B cell (primary cell): ENCODE results near the gene CORO2A. TPM values are rescaled to one million over a fixed set of nuclear protein-coding genes. Genes with fewer than 3 reads are reported as not detected.

ENCODE experiments used
- ATAC-seq: fragments of 200-7000 bp; cut with Tn5 transposase; one replicate; pipeline ENCODE4 v1.10.0; 2021; ENCODE audit warnings: low read depth, mild to moderate bottlenecking, moderate number of reproducible peaks, moderate library complexity
- CTCF ChIA-PET: fragments of 350-600 bp; sonication (Branson Sonifier 250); formaldehyde crosslinking; loops from one replicate; lab custom pipeline; 2021; ENCODE audit warnings: antibody characterized with exemption, inconsistent platforms; lab: Charles Lee
- POLR2A ChIA-PET: fragments of 350-600 bp; sonication (Branson Sonifier 250); formaldehyde crosslinking; loops from one replicate; lab custom pipeline; 2021; ENCODE audit warnings: antibody characterized with exemption; lab: Charles Lee
- DNase-seq: peaks from one replicate; pipeline ENCODE4 v3.0.0; 2013
- H2AFZ ChIP-seq: 2 replicates; pipeline ENCODE4 v1.6.1; 2012; ENCODE audit warnings: mild to moderate bottlenecking, low read depth, low read length; ENCODE audit not compliant: insufficient read depth, poor library complexity, severe bottlenecking
- H3K27ac ChIP-seq, 2 donors: 1 replicate in 1 of 2; 2 replicates in 1 of 2; pipeline ENCODE4 v1.5.1; 2012 to 2013; ENCODE audit warnings: low read length in 2 of 2, mild to moderate bottlenecking in 2 of 2, moderate library complexity in 1 of 2
- H3K27me3 ChIP-seq, 4 experiments: fragments of 200-600 bp in 1 of 4; sonication (generic) in 1 of 4; replicated peaks in 1 of 4; 1 replicate in 2 of 4; 2 replicates in 2 of 4; pipeline versions ENCODE4 v1.6.1 to v1.7.0; 2013 to 2016; ENCODE audit warnings: low read length in 3 of 4, mild to moderate bottlenecking in 2 of 4, mixed read lengths in 1 of 4, moderate library complexity in 1 of 4; ENCODE audit not compliant: insufficient read depth in 4 of 4, control insufficient read depth in 3 of 4; ENCODE audit errors: control extremely low read depth in 1 of 4
- H3K36me3 ChIP-seq, 2 experiments: replicated peaks in 1 of 2; 1 replicate in 1 of 2; 2 replicates in 1 of 2; pipeline versions ENCODE4 v1.6.1 to v1.7.1; 2013; ENCODE audit warnings: low read length in 1 of 2; ENCODE audit not compliant: insufficient read depth in 2 of 2, control insufficient read depth in 1 of 2; ENCODE audit errors: control extremely low read depth in 1 of 2, extremely low read depth in 1 of 2
- H3K4me1 ChIP-seq, 2 donors: fragments of 200-600 bp in 1 of 2; sonication (generic) in 1 of 2; 1 replicate in 1 of 2; 2 replicates in 1 of 2; pipeline versions ENCODE4 v1.5.1 to v1.6.1; 2013 to 2017; ENCODE audit warnings: low read length in 2 of 2; ENCODE audit not compliant: control insufficient read depth in 2 of 2, insufficient read depth in 2 of 2
- H3K4me2 ChIP-seq: replicated peaks from 2 replicates; pipeline ENCODE3; 2012; ENCODE audit warnings: mild to moderate bottlenecking, low read depth, low read length; ENCODE audit not compliant: poor library complexity, severe bottlenecking
- H3K4me3 ChIP-seq, 5 experiments: fragments of 200-600 bp in 1 of 5; sonication (generic) in 1 of 5; 1 replicate in 3 of 5; 2 replicates in 2 of 5; pipeline versions ENCODE4 v1.5.1 to v1.7.0; 2011 to 2016; ENCODE audit warnings: low read length in 4 of 5, mild to moderate bottlenecking in 4 of 5, low read depth in 2 of 5, control low read depth in 1 of 5, moderate library complexity in 1 of 5; ENCODE audit not compliant: insufficient read depth in 1 of 5; ENCODE audit errors: control extremely low read depth in 1 of 5, extremely low read depth in 1 of 5
- H3K79me2 ChIP-seq: fragments of 200-600 bp; sonication (generic); one replicate; pipeline ENCODE4 v1.6.0; 2016; ENCODE audit warnings: low read length; ENCODE audit not compliant: control insufficient read depth, insufficient read depth
- H3K9ac ChIP-seq: fragments of 200-600 bp; sonication (generic); 2 replicates; pipeline ENCODE4 v1.6.1; 2017; ENCODE audit warnings: mild to moderate bottlenecking, low read length, moderate library complexity
- H3K9me3 ChIP-seq, 3 donors: one replicate each; pipeline versions ENCODE4 v1.6.1 to v1.7.1; 2013; ENCODE audit warnings: low read length in 2 of 3; ENCODE audit not compliant: control insufficient read depth in 2 of 3, insufficient read depth in 1 of 3; ENCODE audit errors: control extremely low read depth in 1 of 3
- H4K20me1 ChIP-seq: 2 replicates; pipeline ENCODE4 v1.6.0; 2012; ENCODE audit warnings: mild to moderate bottlenecking, low read length; ENCODE audit not compliant: insufficient read depth, control insufficient read depth, poor library complexity, severe bottlenecking
- H3K27ac Mint-ChIP-seq: one replicate; pipeline ENCODE4 v1.8.0; 2021; ENCODE audit warnings: mixed read lengths
- H3K27me3 Mint-ChIP-seq: one replicate; pipeline ENCODE4 v1.8.0; 2021; ENCODE audit warnings: mixed read lengths
- H3K4me1 Mint-ChIP-seq: one replicate; pipeline ENCODE4 v1.8.0; 2021; ENCODE audit warnings: mixed read lengths
- H3K4me3 Mint-ChIP-seq: one replicate; pipeline ENCODE4 v1.8.0; 2021; ENCODE audit warnings: mixed read lengths
- H3K9me3 Mint-ChIP-seq: one replicate; pipeline ENCODE4 v1.8.0; 2022; ENCODE audit warnings: mixed read lengths; ENCODE audit not compliant: insufficient read depth
- CTCF ChIP-seq: fragments of 200-600 bp; IDR thresholded peaks from one replicate; pipeline ENCODE4 v1.8.0; 2022; ENCODE audit warnings: antibody characterized with exemption, mild to moderate bottlenecking
- EZH2 ChIP-seq: IDR thresholded peaks from 2 replicates; pipeline ENCODE4 v1.6.1; 2012; ENCODE audit warnings: borderline replicate concordance, low read depth, mild to moderate bottlenecking, moderate library complexity, low read length; ENCODE audit not compliant: insufficient read depth, poor library complexity, severe bottlenecking
- WGBS: methylation state at CpG from one replicate; pipeline ENCODE4 v1.1.5; 2013; ENCODE audit warnings: missing lambda C conversion rate; ENCODE audit not compliant: insufficient coverage; 5-methylcytosine and 5-hydroxymethylcytosine counted together
- intact Hi-C: fragments of 100-400 bp; cut with micrococcal nuclease; formaldehyde crosslinking; loops from one replicate; pipeline ENCODE4 v1.10.0; 2022
- polyA plus RNA-seq: library from polyadenylated mRNA; depleted of rRNA; stranded (reverse); fragments of >200 nt; gene quantifications from 2 replicates; pipeline ENCODE4 v1.2.3, GENCODE V29; 2012
- total RNA-seq, 2 donors: library from RNA; stranded (reverse); fragments of 120-200 nt in 1 of 2; gene quantifications; 1 replicate in 1 of 2; 2 replicates in 1 of 2; pipeline versions ENCODE4 v1.2.3 to v1.2.4, GENCODE V29; 2013 to 2022

CORO2A gene
- total and polyA plus RNA-seq, 2 donors (not counting 1 experiment from before 2014, with no cell fraction given): 1.1 to 2.0 TPM

GRCh38 chr9:98099898-98100297, 92.5 kb downstream of the CORO2A start:
- H3K27me3 Mint-ChIP-seq: no peaks in the 10 kb centered on the region
- Histone ChIP-seq H3K9ac (peak overlapping the region; percentile 9), H4K20me1 (no peaks in the 10 kb centered on the region), H3K4me2 (peak overlapping the region; percentile 10), H3K79me2 (peaks cover 48% of the 10 kb centered on the region), H3K36me3 (peaks cover 0 to 17% of the 10 kb centered on the region in 2 experiments), H3K4me3 (no peak overlapping the region), H3K27me3 (no peaks in the 10 kb centered on the region), H3K4me1 (peaks cover 63 to 68% of the 10 kb centered on the region in 2 donors), H3K27ac (peak overlapping the region in 1 of 2 donors; percentile 19), H3K9me3 (no peaks in the 10 kb centered on the region), H2AFZ (no peak overlapping the region)
- peak overlapping the region; percentile 67 for H3K4me3 Mint-ChIP-seq
- H3K4me1 Mint-ChIP-seq: peaks cover 63% of the 10 kb centered on the region
- ChIA-PET POLR2A (no interaction called here), CTCF (interaction anchor here (0.9 to 1.1 kb wide), 3 partner anchors 11 to 26 kb away, joined by 4 read pairs; no protein-coding TSS in a partner anchor)
- ATAC-seq: no peak
- H3K27ac Mint-ChIP-seq: peak overlapping the region; percentile 77
- TF ChIP-seq CTCF (no peak), EZH2 (no peak)
- intact Hi-C loops: loop anchor here (5.0 to 10.0 kb wide), 4 partner anchors 43 to 1685 kb away; partner anchors contain the start of genes ANP32B, CORO2A, NANS and ZNF367
- WGBS: 21% methylated on average over 4 of the region's 5 CpGs
- peak; percentile 44 for DNase-seq
- H3K9me3 Mint-ChIP-seq: no peaks in the 10 kb centered on the region

- Mint-ChIP-seq H3K4me3 (no peak overlapping the region), H3K9me3 (no peaks in the 10 kb centered on the region), H3K27ac (peak overlapping the region; percentile 77), H3K27me3 (no peaks in the 10 kb centered on the region), H3K4me1 (peaks cover 58% of the 10 kb centered on the region)
- H4K20me1 ChIP-seq: no peaks in the 10 kb centered on the region
- CTCF ChIA-PET: interaction anchor here (0.9 kb wide), 2 partner anchors 22 to 26 kb away, joined by 4 read pairs; no protein-coding TSS in a partner anchor
- no peaks in the 10 kb centered on the region for H3K27me3 ChIP-seq
- no peak overlapping the region for H3K27ac ChIP-seq
- H3K4me2 ChIP-seq: peak overlapping the region; percentile 10
- DNase-seq (no peak), ATAC-seq (no peak)
- no peaks in the 10 kb centered on the region for H3K9me3 ChIP-seq
- H3K4me1 ChIP-seq: peaks cover 58 to 62% of the 10 kb centered on the region in 2 donors
- H3K4me3 ChIP-seq: no peak overlapping the region
- WGBS: no CpG with 5 or more reads among the region's 2 CpGs
- intact Hi-C loops: no loop called here
- TF ChIP-seq EZH2: no peak
- no peak for TF ChIP-seq CTCF
- no peak overlapping the region for H3K9ac ChIP-seq
- H2AFZ ChIP-seq: no peak overlapping the region
- POLR2A ChIA-PET: interaction anchor here (0.6 to 0.7 kb wide), 2 partner anchors 10 to 160 kb away, joined by 6 to 7 read pairs; no protein-coding TSS in a partner anchor
- H3K79me2 ChIP-seq: peaks cover 43% of the 10 kb centered on the region
- peaks cover 0 to 17% of the 10 kb centered on the region in 2 experiments for H3K36me3 ChIP-seq
Observed at GRCh38 chr9:98099346-98099745, 93.1 kb downstream of the CORO2A start.
